ENCODE data around the gene PDE11A.

DNA sequence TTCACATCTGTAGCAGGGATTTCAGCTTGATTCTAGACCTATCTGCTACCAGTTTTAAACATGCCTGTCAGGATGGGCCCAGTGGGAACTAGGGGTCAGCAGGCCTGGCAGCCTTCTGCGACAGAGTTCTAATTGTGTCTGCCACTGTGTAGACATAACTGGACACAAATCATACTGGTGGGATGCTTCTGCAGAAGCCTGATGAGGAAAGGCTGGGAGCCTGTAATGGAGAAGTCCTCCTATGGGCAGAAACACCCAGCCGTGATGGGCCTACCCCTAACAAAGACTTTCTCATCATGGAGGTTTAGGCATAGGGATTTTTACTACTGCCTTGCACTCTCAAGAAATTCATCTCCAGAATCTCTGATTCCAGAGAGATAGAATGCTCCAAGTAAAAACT is 166.9 kb downstream of the PDE11A start:
- TF ChIP-seq, protein P1, sequence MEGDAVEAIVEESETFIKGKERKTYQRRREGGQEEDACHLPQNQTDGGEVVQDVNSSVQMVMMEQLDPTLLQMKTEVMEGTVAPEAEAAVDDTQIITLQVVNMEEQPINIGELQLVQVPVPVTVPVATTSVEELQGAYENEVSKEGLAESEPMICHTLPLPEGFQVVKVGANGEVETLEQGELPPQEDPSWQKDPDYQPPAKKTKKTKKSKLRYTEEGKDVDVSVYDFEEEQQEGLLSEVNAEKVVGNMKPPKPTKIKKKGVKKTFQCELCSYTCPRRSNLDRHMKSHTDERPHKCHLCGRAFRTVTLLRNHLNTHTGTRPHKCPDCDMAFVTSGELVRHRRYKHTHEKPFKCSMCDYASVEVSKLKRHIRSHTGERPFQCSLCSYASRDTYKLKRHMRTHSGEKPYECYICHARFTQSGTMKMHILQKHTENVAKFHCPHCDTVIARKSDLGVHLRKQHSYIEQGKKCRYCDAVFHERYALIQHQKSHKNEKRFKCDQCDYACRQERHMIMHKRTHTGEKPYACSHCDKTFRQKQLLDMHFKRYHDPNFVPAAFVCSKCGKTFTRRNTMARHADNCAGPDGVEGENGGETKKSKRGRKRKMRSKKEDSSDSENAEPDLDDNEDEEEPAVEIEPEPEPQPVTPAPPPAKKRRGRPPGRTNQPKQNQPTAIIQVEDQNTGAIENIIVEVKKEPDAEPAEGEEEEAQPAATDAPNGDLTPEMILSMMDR (IDR thresholded peaks at IDR 0.05; ENCODE audit: low read depth, low read length), result no peak
- TF ChIP-seq EZH2phosphoT487 (IDR thresholded peaks at IDR 0.05; ENCODE audit: low read depth), result no peak
